Measurements from ENCODE around the gene C8B. TPM values are rescaled to one million over a fixed set of nuclear protein-coding genes. Genes with fewer than 3 reads are reported as not detected.

C8B gene
- total RNA-seq, 1 experiment from 2014 or later: 0.10 TPM

DNA sequence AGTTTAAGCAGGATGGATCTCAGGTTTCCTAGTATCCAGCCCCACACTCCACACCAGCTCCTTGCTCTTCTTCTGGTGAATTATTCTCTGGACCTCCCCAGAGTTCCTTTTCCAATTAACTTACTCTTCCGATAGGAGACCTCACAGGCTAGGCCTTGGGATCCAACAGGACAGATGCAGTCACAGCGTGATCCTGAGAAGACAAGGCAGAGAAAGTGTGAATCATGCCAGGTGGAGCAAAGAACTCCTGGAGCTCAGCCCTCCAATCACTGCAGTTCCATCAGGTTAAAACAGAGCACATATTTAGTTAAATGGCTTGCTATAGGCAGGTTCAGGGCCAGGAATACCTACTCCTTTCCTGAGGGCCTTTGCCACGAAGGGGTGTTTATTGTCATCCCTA, 34.1 kb downstream of the C8B start (continued):
- TF ChIP-seq ZNF274 (IDR thresholded peaks at IDR 0.05; ENCODE audit: low read depth, low read length) (no peak), EZH2phosphoT487 (IDR thresholded peaks at IDR 0.05; ENCODE audit: borderline replicate concordance) (no peak), CBX3 (IDR thresholded peaks at IDR 0.05; ENCODE audit: low read depth) (no peak), ELF1 (IDR thresholded peaks at IDR 0.05; ENCODE audit: borderline replicate concordance, low read depth) (no peak), SP1 (IDR thresholded peaks at IDR 0.05; ENCODE audit: low read depth) (no peak)
- TF ChIP-seq, protein P1, sequence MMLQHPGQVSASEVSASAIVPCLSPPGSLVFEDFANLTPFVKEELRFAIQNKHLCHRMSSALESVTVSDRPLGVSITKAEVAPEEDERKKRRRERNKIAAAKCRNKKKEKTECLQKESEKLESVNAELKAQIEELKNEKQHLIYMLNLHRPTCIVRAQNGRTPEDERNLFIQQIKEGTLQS (IDR thresholded peaks at IDR 0.05): no peak

DNA sequence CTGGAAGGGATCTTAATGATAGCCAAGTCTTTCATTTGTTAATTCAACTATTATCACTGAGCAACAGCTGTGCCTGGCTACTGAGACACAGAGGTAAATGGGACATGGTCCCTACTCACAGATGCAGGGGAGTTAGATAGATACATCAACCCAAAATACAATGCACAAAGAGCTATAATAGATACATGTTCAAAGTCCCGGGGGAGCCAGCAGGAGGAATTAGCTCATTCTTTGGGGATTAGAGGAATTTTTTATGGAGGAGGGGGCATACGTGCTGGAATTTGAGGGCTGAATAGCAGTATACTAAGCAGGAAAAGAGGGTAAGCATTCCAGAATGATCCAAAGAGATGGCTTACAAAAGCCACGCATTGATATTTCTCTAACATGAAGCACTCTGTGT, 34.6 kb downstream of the C8B start:
- CTCF ChIA-PET: no interaction called here

More for the DNA sequence above, 34.6 kb downstream of the C8B start:
- TF ChIP-seq, protein P2, sequence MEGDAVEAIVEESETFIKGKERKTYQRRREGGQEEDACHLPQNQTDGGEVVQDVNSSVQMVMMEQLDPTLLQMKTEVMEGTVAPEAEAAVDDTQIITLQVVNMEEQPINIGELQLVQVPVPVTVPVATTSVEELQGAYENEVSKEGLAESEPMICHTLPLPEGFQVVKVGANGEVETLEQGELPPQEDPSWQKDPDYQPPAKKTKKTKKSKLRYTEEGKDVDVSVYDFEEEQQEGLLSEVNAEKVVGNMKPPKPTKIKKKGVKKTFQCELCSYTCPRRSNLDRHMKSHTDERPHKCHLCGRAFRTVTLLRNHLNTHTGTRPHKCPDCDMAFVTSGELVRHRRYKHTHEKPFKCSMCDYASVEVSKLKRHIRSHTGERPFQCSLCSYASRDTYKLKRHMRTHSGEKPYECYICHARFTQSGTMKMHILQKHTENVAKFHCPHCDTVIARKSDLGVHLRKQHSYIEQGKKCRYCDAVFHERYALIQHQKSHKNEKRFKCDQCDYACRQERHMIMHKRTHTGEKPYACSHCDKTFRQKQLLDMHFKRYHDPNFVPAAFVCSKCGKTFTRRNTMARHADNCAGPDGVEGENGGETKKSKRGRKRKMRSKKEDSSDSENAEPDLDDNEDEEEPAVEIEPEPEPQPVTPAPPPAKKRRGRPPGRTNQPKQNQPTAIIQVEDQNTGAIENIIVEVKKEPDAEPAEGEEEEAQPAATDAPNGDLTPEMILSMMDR (IDR thresholded peaks at IDR 0.05 in 2 of 3, conservative IDR thresholded peaks at IDR 0.05 in 1 of 3; ENCODE audit: borderline replicate concordance in 1 of 3, insufficient read depth in 1 of 3, low read depth in 2 of 3, low read length in 2 of 3): no peak
- TF ChIP-seq SRF (IDR thresholded peaks at IDR 0.05; ENCODE audit: low read depth): no peak
- TF ChIP-seq ELF1 (IDR thresholded peaks at IDR 0.05; ENCODE audit: borderline replicate concordance, low read depth): no peak
- no peak for TF ChIP-seq SIN3A (IDR thresholded peaks at IDR 0.05; ENCODE audit: low read depth)
- TF ChIP-seq EZH2phosphoT487 (IDR thresholded peaks at IDR 0.05; ENCODE audit: borderline replicate concordance): no peak
- no peak for TF ChIP-seq FOSL1 (IDR thresholded peaks at IDR 0.05; ENCODE audit: low read depth)
- no peak for TF ChIP-seq EZH2 (IDR thresholded peaks at IDR 0.05)
- no peak for TF ChIP-seq ZFX (IDR thresholded peaks at IDR 0.05)
- TF ChIP-seq ZNF274 (IDR thresholded peaks at IDR 0.05; ENCODE audit: low read depth, low read length): no peak
- no peak for TF ChIP-seq POLR2A (IDR thresholded peaks at IDR 0.05; ENCODE audit: borderline replicate concordance, extremely low read depth, insufficient read depth, insufficient read length)
- TF ChIP-seq, protein P3, sequence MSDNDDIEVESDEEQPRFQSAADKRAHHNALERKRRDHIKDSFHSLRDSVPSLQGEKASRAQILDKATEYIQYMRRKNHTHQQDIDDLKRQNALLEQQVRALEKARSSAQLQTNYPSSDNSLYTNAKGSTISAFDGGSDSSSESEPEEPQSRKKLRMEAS (IDR thresholded peaks at IDR 0.05): no peak
- RAD21 ChIA-PET (ENCODE audit: low non-redundant PET in 1 of 2, low total read pairs in 2 of 2, uncharacterized antibody in 2 of 2, unreplicated experiment in 2 of 2): no interaction called here
- Histone ChIP-seq H3K4me2 (ENCODE audit: low read length) (no peak overlapping the region), H4K20me1 (ENCODE audit: insufficient read depth) (no peaks in the 10 kb centered on the region), H2AFZ (ENCODE audit: low read depth, low read length, poor library complexity, severe bottlenecking) (no peak overlapping the region), H3K4me1 (ENCODE audit: control insufficient read depth in 1 of 2, insufficient read depth in 2 of 2, low read length in 2 of 2) (no peaks in the 10 kb centered on the region), H3K9me3 (ENCODE audit: control insufficient read depth in 1 of 2, insufficient read depth in 1 of 2, low read depth in 1 of 2, low read length in 2 of 2) (no peaks in the 10 kb centered on the region), H3K9me2 (ENCODE audit: insufficient read depth) (no peaks in the 10 kb centered on the region), H3K27me3 (ENCODE audit: insufficient read depth, low read length) (no peaks in the 10 kb centered on the region; the same call in none of the 2 replicates), H3K4me3 (replicated peaks in 1 of 2; ENCODE audit: low read depth in 1 of 2, low read length in 2 of 2) (no peak overlapping the region), H3K27ac (ENCODE audit: low read depth, low read length) (no peak overlapping the region), H3K36me3 (ENCODE audit: control insufficient read depth in 1 of 2, insufficient read depth in 2 of 2, low read length in 2 of 2) (no peaks in the 10 kb centered on the region), H3K9ac (ENCODE audit: low read length) (no peak overlapping the region), H3K79me2 (ENCODE audit: insufficient read depth, low read length) (no peaks in the 10 kb centered on the region)
- no TSS peak for BruUV-seq (replicated peaks)
- ATAC-seq (no peak), DNase-seq (ENCODE audit: low read depth, low spot score) (no peak)
- intact Hi-C loops (cut with micrococcal nuclease): no loop called here
- POLR2A ChIA-PET: no interaction called here
